Panc1 (cell line): ENCODE measurements around the gene SEMA3B. TPM values are rescaled to one million over a fixed set of nuclear protein-coding genes. Genes with fewer than 3 reads are reported as not detected.
"Not testable (repeated sequence)": the region's sequence is repeated elsewhere in the genome, so short reads cannot be mapped to it uniquely, and the experiment has no call there.

ENCODE experiments used
- ATAC-seq: fragments of 200-7000 bp; cut with Tn5 transposase; 2 replicates; pipeline ENCODE4 v1.9.1; 2020; ENCODE audit warnings: mild to moderate bottlenecking, moderate library complexity
- BruUV-seq: library from RNA; stranded (reverse); fragments of 400-500 nt; replicated peaks from 2 replicates; lab custom pipeline; 2021; lab: Mats Ljungman, UMichigan
- CTCF ChIA-PET: fragments of 300-600 bp; sonication (Branson Sonifier 250); formaldehyde crosslinking; loops from one replicate; lab custom pipeline; 2022; ENCODE audit warnings: antibody characterized with exemption; lab: Charles Lee
- POLR2A ChIA-PET: fragments of 300-600 bp; sonication (Branson Sonifier 250); formaldehyde crosslinking; loops from one replicate; lab custom pipeline; 2022; ENCODE audit warnings: antibody characterized with exemption; lab: Charles Lee
- DNase-seq: peaks from one replicate; pipeline ENCODE4 v3.0.0-alpha.2; 2010; ENCODE audit warnings: low read depth, low spot score
- H3K27ac ChIP-seq: 2 replicates; pipeline ENCODE4 v1.5.1; 2011; ENCODE audit warnings: mild to moderate bottlenecking, low read length, inconsistent platforms
- H3K27me3 ChIP-seq: fragments of 200-500 bp; sonication (Bioruptor generic); 2 replicates; pipeline ENCODE4 v1.6.0; 2014; ENCODE audit warnings: low read length, inconsistent platforms; ENCODE audit not compliant: control insufficient read depth, insufficient read depth
- H3K36me3 ChIP-seq: fragments of 200-500 bp; sonication (Bioruptor generic); 2 replicates; pipeline ENCODE4 v1.5.1; 2014; ENCODE audit warnings: inconsistent platforms, mild to moderate bottlenecking, low read length, moderate library complexity; ENCODE audit not compliant: control insufficient read depth, insufficient read depth
- H3K4me1 ChIP-seq: 2 replicates; pipeline ENCODE4 v1.5.1; 2011; ENCODE audit warnings: inconsistent platforms, mild to moderate bottlenecking, low read length, moderate library complexity; ENCODE audit not compliant: control insufficient read depth, insufficient read depth
- H3K4me3 ChIP-seq, 2 experiments: 2 replicates each; pipeline ENCODE4 v1.5.1; 2011 to 2012; ENCODE audit warnings: low read depth in 2 of 2, low read length in 2 of 2, mild to moderate bottlenecking in 2 of 2, inconsistent platforms in 1 of 2, moderate library complexity in 1 of 2
- H3K9me3 ChIP-seq: fragments of 200-500 bp; sonication (Bioruptor generic); 2 replicates; pipeline ENCODE4 v1.5.1; 2014; ENCODE audit warnings: low read depth, mild to moderate bottlenecking, inconsistent platforms, low read length, moderate library complexity; ENCODE audit not compliant: control insufficient read depth, insufficient read depth
- POLR2AphosphoS5 ChIP-seq: IDR thresholded peaks from 2 replicates; pipeline ENCODE4 v1.6.1; 2012; ENCODE audit warnings: mild to moderate bottlenecking, low read depth, low read length, moderate library complexity
- SIN3A ChIP-seq: IDR thresholded peaks from 2 replicates; pipeline ENCODE4 v1.6.1; 2012; ENCODE audit warnings: low read depth, mild to moderate bottlenecking, low read length, moderate library complexity, borderline replicate concordance; ENCODE audit not compliant: insufficient read depth
- TCF7L2 ChIP-seq: IDR thresholded peaks from 2 replicates; pipeline ENCODE4 v1.6.1; 2011; ENCODE audit warnings: mild to moderate bottlenecking, low read depth, low read length, inconsistent platforms
- in situ Hi-C: cut with HindIII; loops from 2 replicates; pipeline ENCODE4 v1.10.0; 2016; ENCODE audit warnings: low sequenced_read_pairs, low pct_unique_long_range_greater_than_20kb
- intact Hi-C: fragments of 100-400 bp; cut with micrococcal nuclease; formaldehyde crosslinking; loops from one replicate; pipeline ENCODE4 v1.10.0; 2022; ENCODE audit not compliant: unreplicated experiment
- total RNA-seq: library from RNA; stranded (reverse); gene quantifications from one replicate; pipeline ENCODE4 v1.2.1, GENCODE V29; 2021; ENCODE audit not compliant: unreplicated experiment
- TF ChIP-seq, protein P1 (sequence below), 2 experiments: IDR thresholded peaks; 2 replicates each; pipeline ENCODE4 v1.6.1; 2011 to 2012; ENCODE audit warnings: low read depth in 2 of 2, control low read depth in 1 of 2, low read length in 1 of 2, mild to moderate bottlenecking in 1 of 2, moderate library complexity in 1 of 2; ENCODE audit not compliant: insufficient read depth in 1 of 2
- TF ChIP-seq, protein P2 (sequence below): fragments of 450-650 bp; IDR thresholded peaks from 2 replicates; pipeline ENCODE4 v1.5.1; 2017; ENCODE audit warnings: mild to moderate bottlenecking

Gene SEMA3B
- total RNA-seq, 1 experiment from 2014 or later: 1.4 TPM

DNA sequence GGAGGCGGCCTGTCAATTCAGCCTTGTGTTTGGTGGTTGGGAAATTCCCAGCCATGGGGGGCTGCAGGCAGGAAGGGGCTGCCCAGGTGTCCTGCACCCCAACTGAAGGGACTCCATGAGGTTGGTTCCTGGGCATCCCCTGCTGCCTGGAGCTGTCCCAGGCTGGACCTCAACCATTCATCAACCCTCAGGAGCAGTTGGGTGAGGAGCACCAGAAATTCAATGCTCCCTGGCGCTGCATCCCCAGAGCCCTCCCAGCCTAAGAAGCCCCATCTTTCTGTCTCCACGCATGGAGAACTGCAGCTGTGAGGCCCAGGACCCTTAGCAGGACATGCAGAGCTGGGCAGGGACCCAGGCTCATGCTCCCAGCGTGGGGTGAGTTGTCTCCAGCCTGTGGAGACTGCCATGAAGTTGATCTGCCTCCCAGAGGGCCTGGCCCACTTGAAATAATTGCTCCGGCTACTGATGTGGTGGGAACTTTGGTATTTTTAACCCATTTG, 8.0 kb upstream of the SEMA3B start:
- TF ChIP-seq POLR2AphosphoS5: no peak
- no peak for TF ChIP-seq TCF7L2
- TF ChIP-seq, protein P1, sequence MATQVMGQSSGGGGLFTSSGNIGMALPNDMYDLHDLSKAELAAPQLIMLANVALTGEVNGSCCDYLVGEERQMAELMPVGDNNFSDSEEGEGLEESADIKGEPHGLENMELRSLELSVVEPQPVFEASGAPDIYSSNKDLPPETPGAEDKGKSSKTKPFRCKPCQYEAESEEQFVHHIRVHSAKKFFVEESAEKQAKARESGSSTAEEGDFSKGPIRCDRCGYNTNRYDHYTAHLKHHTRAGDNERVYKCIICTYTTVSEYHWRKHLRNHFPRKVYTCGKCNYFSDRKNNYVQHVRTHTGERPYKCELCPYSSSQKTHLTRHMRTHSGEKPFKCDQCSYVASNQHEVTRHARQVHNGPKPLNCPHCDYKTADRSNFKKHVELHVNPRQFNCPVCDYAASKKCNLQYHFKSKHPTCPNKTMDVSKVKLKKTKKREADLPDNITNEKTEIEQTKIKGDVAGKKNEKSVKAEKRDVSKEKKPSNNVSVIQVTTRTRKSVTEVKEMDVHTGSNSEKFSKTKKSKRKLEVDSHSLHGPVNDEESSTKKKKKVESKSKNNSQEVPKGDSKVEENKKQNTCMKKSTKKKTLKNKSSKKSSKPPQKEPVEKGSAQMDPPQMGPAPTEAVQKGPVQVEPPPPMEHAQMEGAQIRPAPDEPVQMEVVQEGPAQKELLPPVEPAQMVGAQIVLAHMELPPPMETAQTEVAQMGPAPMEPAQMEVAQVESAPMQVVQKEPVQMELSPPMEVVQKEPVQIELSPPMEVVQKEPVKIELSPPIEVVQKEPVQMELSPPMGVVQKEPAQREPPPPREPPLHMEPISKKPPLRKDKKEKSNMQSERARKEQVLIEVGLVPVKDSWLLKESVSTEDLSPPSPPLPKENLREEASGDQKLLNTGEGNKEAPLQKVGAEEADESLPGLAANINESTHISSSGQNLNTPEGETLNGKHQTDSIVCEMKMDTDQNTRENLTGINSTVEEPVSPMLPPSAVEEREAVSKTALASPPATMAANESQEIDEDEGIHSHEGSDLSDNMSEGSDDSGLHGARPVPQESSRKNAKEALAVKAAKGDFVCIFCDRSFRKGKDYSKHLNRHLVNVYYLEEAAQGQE (IDR thresholded peaks at IDR 0.05; ENCODE audit: insufficient read depth in 1 of 2, low read depth in 2 of 2, low read length in 1 of 2): no peak
- TF ChIP-seq, protein P2, sequence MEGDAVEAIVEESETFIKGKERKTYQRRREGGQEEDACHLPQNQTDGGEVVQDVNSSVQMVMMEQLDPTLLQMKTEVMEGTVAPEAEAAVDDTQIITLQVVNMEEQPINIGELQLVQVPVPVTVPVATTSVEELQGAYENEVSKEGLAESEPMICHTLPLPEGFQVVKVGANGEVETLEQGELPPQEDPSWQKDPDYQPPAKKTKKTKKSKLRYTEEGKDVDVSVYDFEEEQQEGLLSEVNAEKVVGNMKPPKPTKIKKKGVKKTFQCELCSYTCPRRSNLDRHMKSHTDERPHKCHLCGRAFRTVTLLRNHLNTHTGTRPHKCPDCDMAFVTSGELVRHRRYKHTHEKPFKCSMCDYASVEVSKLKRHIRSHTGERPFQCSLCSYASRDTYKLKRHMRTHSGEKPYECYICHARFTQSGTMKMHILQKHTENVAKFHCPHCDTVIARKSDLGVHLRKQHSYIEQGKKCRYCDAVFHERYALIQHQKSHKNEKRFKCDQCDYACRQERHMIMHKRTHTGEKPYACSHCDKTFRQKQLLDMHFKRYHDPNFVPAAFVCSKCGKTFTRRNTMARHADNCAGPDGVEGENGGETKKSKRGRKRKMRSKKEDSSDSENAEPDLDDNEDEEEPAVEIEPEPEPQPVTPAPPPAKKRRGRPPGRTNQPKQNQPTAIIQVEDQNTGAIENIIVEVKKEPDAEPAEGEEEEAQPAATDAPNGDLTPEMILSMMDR: no peak
- TF ChIP-seq SIN3A: no peak
- no TSS peak for BruUV-seq
- intact Hi-C loops (loop anchor here (10.0 kb wide), 1 partner anchor 66 kb away; the partner anchor contains the start of gene GNAT1), in situ Hi-C loops (no loop called here)
- ChIA-PET CTCF (no interaction called here), POLR2A (no interaction called here)
- Histone ChIP-seq H3K4me3 (peak overlapping the region; percentile 39 to 51; a peak in 3 of 4 replicates), H3K4me1 (peaks cover 9% of the 10 kb centered on the region), H3K9me3 (no peaks in the 10 kb centered on the region), H3K27me3 (no peaks in the 10 kb centered on the region), H3K27ac (peak overlapping the region; percentile 72; the same call in 1 of the 2 replicates), H3K36me3 (no peaks in the 10 kb centered on the region)
- ATAC-seq: no peak
- no peak for DNase-seq

DNA sequence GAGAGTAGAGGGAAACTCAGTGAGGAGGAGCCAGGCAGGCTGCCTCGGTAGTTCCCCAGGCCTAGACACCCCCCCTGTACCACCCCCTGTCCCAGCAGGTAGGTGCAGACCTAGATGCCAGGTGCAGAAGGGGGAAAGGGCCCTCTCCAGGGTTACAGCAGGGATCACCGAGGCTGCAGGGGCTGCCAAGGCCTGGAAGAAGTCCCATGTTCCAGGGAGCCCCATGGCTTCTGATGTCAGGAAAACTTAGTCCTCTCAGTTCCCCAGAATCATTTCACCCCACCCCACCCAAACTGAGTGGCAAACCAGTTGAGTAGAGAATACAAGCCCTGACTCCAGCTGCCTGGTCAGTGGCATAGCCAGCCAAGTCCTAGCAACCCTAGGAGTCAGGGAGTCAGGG, 7.4 kb upstream of the SEMA3B start:
- in situ Hi-C loops: no loop called here
- Histone ChIP-seq H3K4me3 (no peak overlapping the region), H3K4me1 (peaks cover 9% of the 10 kb centered on the region)

DNA sequence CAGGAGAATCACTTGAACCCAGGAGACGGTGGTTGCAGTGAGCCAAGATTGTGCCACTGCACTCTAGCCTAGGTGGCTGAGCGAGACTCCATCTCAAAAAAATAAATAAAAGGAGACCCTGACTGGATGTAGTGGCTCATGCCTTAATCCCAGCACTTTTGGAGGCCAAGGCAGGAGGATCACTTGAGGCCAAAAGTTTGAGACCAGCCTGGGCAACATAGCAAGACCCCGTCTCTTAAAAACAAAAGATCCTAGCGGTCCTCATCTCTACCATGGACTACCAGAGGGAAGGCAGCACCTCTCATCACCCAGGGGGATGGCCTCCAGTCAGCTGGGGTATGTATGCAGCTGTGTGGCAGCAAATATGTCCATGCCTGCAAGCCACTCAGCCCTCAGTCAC, 6.7 kb upstream of the SEMA3B start:
- H3K9me3 ChIP-seq, ATAC-seq, BruUV-seq, H3K36me3 ChIP-seq, in situ Hi-C loops, CTCF ChIA-PET, H3K4me3 ChIP-seq, H3K4me1 ChIP-seq, DNase-seq, H3K27me3 ChIP-seq, H3K27ac ChIP-seq, POLR2A ChIA-PET: not testable (repeated sequence)
- intact Hi-C loops: loop anchor here (10.0 kb wide), 1 partner anchor 67 kb away; the partner anchor contains the start of gene GNAT1

More for the DNA sequence above, 7.4 kb upstream of the SEMA3B start:
- Histone ChIP-seq H3K27ac (no peak overlapping the region), H3K36me3 (no peaks in the 10 kb centered on the region), H3K9me3 (no peaks in the 10 kb centered on the region), H3K27me3 (no peaks in the 10 kb centered on the region)
- ChIA-PET POLR2A (no interaction called here), CTCF (no interaction called here)
- TF ChIP-seq TCF7L2 (no peak), POLR2AphosphoS5 (no peak)
- TF ChIP-seq, protein P2: no peak
- no TSS peak for BruUV-seq
- ATAC-seq: no peak
- intact Hi-C loops: loop anchor here (10.0 kb wide), 1 partner anchor 67 kb away; the partner anchor contains the start of gene GNAT1
- DNase-seq: no peak
